Fibroblast of peridontal ligament (primary cell): Measurements from ENCODE around the gene CCSAP.
"Not testable (repeated sequence)": the region's sequence is repeated elsewhere in the genome, so short reads cannot be mapped to it uniquely, and the experiment has no call there.

Source experiments
- DNase-seq: peaks from one replicate; pipeline ENCODE4 v3.0.0-alpha.2; 2010; ENCODE audit errors: extremely low read depth

Gene CCSAP

GRCh38 chr1:229364207-229365065 is 21.6 kb upstream of the CCSAP start:
- DNase-seq = no peak

- DNase-seq = no peak
Observed at GRCh38 chr1:229363723-229364122, 20.9 kb upstream of the CCSAP start.

- no peak for DNase-seq
Observed at GRCh38 chr1:229360420-229360819, 17.6 kb upstream of the CCSAP start.

- DNase-seq = no peak
Observed at GRCh38 chr1:229355661-229356060, 12.8 kb upstream of the CCSAP start.

GRCh38 chr1:229354226-229354625 is 11.4 kb upstream of the CCSAP start:
- no peak for DNase-seq

GRCh38 chr1:229352975-229353374 is 10.1 kb upstream of the CCSAP start:
- no peak for DNase-seq

GRCh38 chr1:229349463-229350385 is 6.9 kb upstream of the CCSAP start:
- DNase-seq = no peak

GRCh38 chr1:229347528-229347927 is 4.7 kb upstream of the CCSAP start:
- DNase-seq = no peak

GRCh38 chr1:229344937-229345684 is 2.3 kb upstream of the CCSAP start:
- DNase-seq = no peak

- peak; percentile 19 for DNase-seq
Observed at GRCh38 chr1:229344139-229344538, 1.3 kb upstream of the CCSAP start.

- DNase-seq = peak; percentile 37
Observed at GRCh38 chr1:229341774-229342655, 832 bp downstream of the CCSAP start.

GRCh38 chr1:229340496-229340895 is 2.4 kb downstream of the CCSAP start:
- no peak for DNase-seq

GRCh38 chr1:229339520-229339919 is 3.3 kb downstream of the CCSAP start:
- no peak for DNase-seq

- DNase-seq = no peak
Observed at GRCh38 chr1:229339086-229339485, 3.8 kb downstream of the CCSAP start.

- no peak for DNase-seq
Observed at GRCh38 chr1:229336345-229336744, 6.5 kb downstream of the CCSAP start.

- DNase-seq = no peak
Observed at GRCh38 chr1:229334716-229335115, 8.1 kb downstream of the CCSAP start.

GRCh38 chr1:229334269-229334668 is 8.6 kb downstream of the CCSAP start:
- DNase-seq = no peak

GRCh38 chr1:229328598-229329362 is 14.1 kb downstream of the CCSAP start:
- no peak for DNase-seq

- DNase-seq = not testable (repeated sequence)
Observed at GRCh38 chr1:229327765-229328164, 15.1 kb downstream of the CCSAP start.

GRCh38 chr1:229326601-229327000 is 16.2 kb downstream of the CCSAP start:
- DNase-seq = no peak
